ENCODE data around the gene UBALD2. TPM values are rescaled to one million over a fixed set of nuclear protein-coding genes. Genes with fewer than 3 reads are reported as not detected.

The UBALD2 gene
- total and polyA plus RNA-seq, 2 donors (not counting 3 experiments of a cell fraction or from before 2014, with no cell fraction given), result 46.9 to 70.9 TPM

- peaks cover 0 to 5% of the 10 kb centered on the region in 2 experiments for H3K36me3 ChIP-seq (ENCODE audit: control insufficient read depth in 2 of 2, extremely low read depth in 1 of 2, insufficient read depth in 2 of 2, low read length in 2 of 2)
- intact Hi-C loops (cut with micrococcal nuclease) (loop anchor here (5.0 to 10.0 kb wide), 2 partner anchors 243 to 261 kb away; no protein-coding TSS in a partner anchor), dilution Hi-C loops (cut with MboI; ENCODE audit: extremely low pct_ligation_motif_present, low sequenced_read_pairs) (no loop called here)
- POLR2A ChIA-PET, result interaction anchor here (1.9 kb wide), 1 partner anchor 11 kb away, joined by 4 read pairs; the partner anchor contains the start of gene UBALD2
- H3K27ac ChIP-seq (ENCODE audit: insufficient read depth, low read depth, low read length), result no peak overlapping the region
- no peaks in the 10 kb centered on the region for H3K79me2 ChIP-seq (ENCODE audit: control insufficient read depth, insufficient read depth, low read length)
- no peak overlapping the region for H3K4me2 ChIP-seq (ENCODE audit: insufficient read depth, low read length)
- no peak overlapping the region for H3K4me3 ChIP-seq (replicated peaks in 1 of 3; ENCODE audit: insufficient read depth in 1 of 3, low read depth in 1 of 3, low read length in 3 of 3)
- CTCF ChIA-PET, result interaction anchor here (0.9 to 14.1 kb wide), 5 partner anchors 27 to 261 kb away, joined by 3 to 320 read pairs (median 4); no protein-coding TSS in a partner anchor
- no peaks in the 10 kb centered on the region for H3K4me1 ChIP-seq (ENCODE audit: control insufficient read depth, extremely low read depth, insufficient read depth, low read length)
- no peaks in the 10 kb centered on the region for H3K9me1 ChIP-seq (replicated peaks; ENCODE audit: control insufficient read depth, extremely low read depth, insufficient read depth, low read length)
- H3K9me3 ChIP-seq (replicated peaks; ENCODE audit: control insufficient read depth, insufficient read depth, low read length), result no peaks in the 10 kb centered on the region
- FAIRE-seq, result no peak
- no peak overlapping the region for H2AFZ ChIP-seq (ENCODE audit: low read depth, low read length)
- H4K20me1 ChIP-seq (replicated peaks; ENCODE audit: control insufficient read depth, extremely low read depth, insufficient read depth, low read length), result no peaks in the 10 kb centered on the region
- DNase-seq (ENCODE audit: low read depth, low spot score), result no peak
- H3K27me3 ChIP-seq (ENCODE audit: control insufficient read depth in 2 of 2, insufficient read depth in 2 of 2, low read length in 2 of 2), result no peaks in the 10 kb centered on the region
- TF ChIP-seq, protein P1, sequence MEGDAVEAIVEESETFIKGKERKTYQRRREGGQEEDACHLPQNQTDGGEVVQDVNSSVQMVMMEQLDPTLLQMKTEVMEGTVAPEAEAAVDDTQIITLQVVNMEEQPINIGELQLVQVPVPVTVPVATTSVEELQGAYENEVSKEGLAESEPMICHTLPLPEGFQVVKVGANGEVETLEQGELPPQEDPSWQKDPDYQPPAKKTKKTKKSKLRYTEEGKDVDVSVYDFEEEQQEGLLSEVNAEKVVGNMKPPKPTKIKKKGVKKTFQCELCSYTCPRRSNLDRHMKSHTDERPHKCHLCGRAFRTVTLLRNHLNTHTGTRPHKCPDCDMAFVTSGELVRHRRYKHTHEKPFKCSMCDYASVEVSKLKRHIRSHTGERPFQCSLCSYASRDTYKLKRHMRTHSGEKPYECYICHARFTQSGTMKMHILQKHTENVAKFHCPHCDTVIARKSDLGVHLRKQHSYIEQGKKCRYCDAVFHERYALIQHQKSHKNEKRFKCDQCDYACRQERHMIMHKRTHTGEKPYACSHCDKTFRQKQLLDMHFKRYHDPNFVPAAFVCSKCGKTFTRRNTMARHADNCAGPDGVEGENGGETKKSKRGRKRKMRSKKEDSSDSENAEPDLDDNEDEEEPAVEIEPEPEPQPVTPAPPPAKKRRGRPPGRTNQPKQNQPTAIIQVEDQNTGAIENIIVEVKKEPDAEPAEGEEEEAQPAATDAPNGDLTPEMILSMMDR (IDR thresholded peaks at IDR 0.05; ENCODE audit: extremely low read depth in 1 of 2, insufficient read depth in 1 of 2, low read depth in 1 of 2, low read length in 2 of 2), result no peak
- no peak for TF ChIP-seq FOS (IDR thresholded peaks at IDR 0.05; ENCODE audit: borderline replicate concordance, insufficient read depth, low read length)
- no peak for TF ChIP-seq POLR2A (IDR thresholded peaks at IDR 0.05; ENCODE audit: low read depth, low read length)
- no peak for TF ChIP-seq POLR2AphosphoS5 (IDR thresholded peaks at IDR 0.05; ENCODE audit: insufficient read depth, low read depth, low read length)
- TF ChIP-seq GATA2 (IDR thresholded peaks at IDR 0.05; ENCODE audit: insufficient read depth, insufficient read length, low read depth, low read length), result no peak
- TF ChIP-seq MYC (IDR thresholded peaks at IDR 0.05; ENCODE audit: low read depth, low read length), result no peak
- no peak for TF ChIP-seq JUN (IDR thresholded peaks at IDR 0.05; ENCODE audit: borderline replicate concordance, insufficient read depth, insufficient read length, low read depth)
- no peak for TF ChIP-seq EZH2 (IDR thresholded peaks at IDR 0.05; ENCODE audit: borderline replicate concordance, low read depth, low read length, severe bottlenecking)
- no peak for TF ChIP-seq MAX (IDR thresholded peaks at IDR 0.05; ENCODE audit: insufficient read depth, insufficient read length)
- BruUV-seq (replicated peaks), result no TSS peak
- no peak overlapping the region for H3K9ac ChIP-seq (replicated peaks; ENCODE audit: extremely low read depth, insufficient read depth, low read length)
Observed at GRCh38 chr17:76275382-76276068, 10.4 kb downstream of the UBALD2 start.

Measured in endothelial cell of umbilical vein (primary cell).